Thyroid gland (tissue), 4 donors: Measurements from ENCODE around the gene AMOTL2.

Experiments
- CTCF ChIP-seq, 6 experiments: fragments of 200-600 bp in 3 of 6; fragments of 450-650 bp in 3 of 6; sonication (generic) in 3 of 6; IDR thresholded peaks; one replicate each; pipeline ENCODE4 v1.5.1; 2016 to 2019; ENCODE audit warnings: antibody characterized with exemption in 6 of 6, mild to moderate bottlenecking in 2 of 6, inconsistent platforms in 1 of 6, moderate library complexity in 1 of 6
- POLR2A ChIP-seq, 2 donors: fragments of 450-650 bp; IDR thresholded peaks; one replicate each; pipeline ENCODE4 v1.6.1; 2017; ENCODE audit warnings: antibody characterized with exemption in 2 of 2, mild to moderate bottlenecking in 2 of 2, moderate library complexity in 1 of 2

- TF ChIP-seq CTCF (IDR thresholded peaks at IDR 0.05) (no peak), POLR2A (IDR thresholded peaks at IDR 0.05) (no peak)
These were observed 36.1 kb downstream of the AMOTL2 start for GRCh38 chr3:134338201-134338512.
